Fibroblast of upper back skin (primary cell): Measurements from ENCODE around the gene RAC2.

Experiments
- DNase-seq: peaks from one replicate; pipeline ENCODE4 v3.0.0-alpha.2; 2013

RAC2 gene

GRCh38 chr22:37184816-37185541, 59.1 kb downstream of the RAC2 start:
- DNase-seq: no peak

- no peak for DNase-seq
These were observed 59.7 kb downstream of the RAC2 start for GRCh38 chr22:37184380-37184755.

- no peak for DNase-seq
These were observed 60.4 kb downstream of the RAC2 start for GRCh38 chr22:37183432-37184379.

GRCh38 chr22:37182949-37183245, 61.2 kb downstream of the RAC2 start:
- DNase-seq: no peak

GRCh38 chr22:37182101-37182948, 61.7 kb downstream of the RAC2 start:
- DNase-seq: no peak

GRCh38 chr22:37181681-37182080, 62.4 kb downstream of the RAC2 start:
- no peak for DNase-seq

GRCh38 chr22:37180531-37181231, 63.4 kb downstream of the RAC2 start:
- no peak for DNase-seq

GRCh38 chr22:37179622-37180420, 64.2 kb downstream of the RAC2 start:
- no peak for DNase-seq

- DNase-seq: no peak
These were observed 65.0 kb downstream of the RAC2 start for GRCh38 chr22:37179126-37179470.

GRCh38 chr22:37178350-37179125, 65.5 kb downstream of the RAC2 start:
- no peak for DNase-seq

GRCh38 chr22:37177755-37178154, 66.3 kb downstream of the RAC2 start:
- no peak for DNase-seq

GRCh38 chr22:37177221-37177620, 66.8 kb downstream of the RAC2 start:
- DNase-seq: no peak

- DNase-seq: peak; percentile 91
These were observed 67.5 kb downstream of the RAC2 start for GRCh38 chr22:37176464-37177061.

GRCh38 chr22:37175414-37176281, 68.4 kb downstream of the RAC2 start:
- no peak for DNase-seq
